ENCODE results near the gene GXYLT2. TPM values are rescaled to one million over a fixed set of nuclear protein-coding genes. Genes with fewer than 3 reads are reported as not detected.

The GXYLT2 gene
- polyA plus RNA-seq, 3 donors = 0.04 TPM; not detected in 2

DNA sequence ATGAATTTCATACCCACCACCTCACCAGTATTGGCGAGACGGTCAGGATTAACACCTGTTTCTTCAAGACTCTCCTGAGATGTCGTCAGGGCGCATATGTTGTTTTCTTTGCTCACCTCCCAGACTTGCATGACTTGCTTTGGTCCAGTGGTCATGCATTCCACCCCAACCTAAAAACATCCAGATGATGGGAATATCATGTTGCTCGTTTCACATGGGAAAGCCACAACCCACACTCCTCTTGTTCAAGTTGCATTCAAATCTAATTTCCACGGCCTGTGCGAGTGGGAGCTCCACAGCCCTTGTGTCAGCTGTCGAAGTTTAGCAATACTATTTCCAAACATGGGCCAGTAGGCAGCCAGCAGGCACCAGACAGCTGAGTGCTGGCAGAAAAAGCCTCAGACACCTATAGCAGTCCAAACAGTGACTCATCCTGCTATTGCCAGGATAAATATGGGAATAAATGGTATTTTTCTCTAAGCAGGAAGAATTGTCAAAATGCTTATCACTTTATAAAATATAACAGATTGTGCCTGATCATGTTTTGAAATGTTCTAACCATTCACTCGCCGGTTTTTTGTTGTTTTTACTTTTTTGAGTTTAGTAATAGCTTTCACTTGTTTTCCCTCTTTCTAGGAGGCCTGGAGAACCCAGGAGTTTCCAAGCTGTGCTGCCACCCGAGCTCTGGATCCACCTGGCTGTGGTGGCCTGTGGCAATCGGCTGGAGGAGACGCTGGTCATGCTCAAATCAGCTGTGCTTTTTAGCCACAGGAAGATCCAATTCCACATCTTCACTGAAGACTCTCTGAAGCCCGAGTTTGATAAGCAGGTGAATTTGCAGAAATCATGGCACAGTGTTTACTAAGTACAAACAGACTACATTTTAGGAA lies 20.1 kb downstream of the GXYLT2 start:
- Mint-ChIP-seq H3K4me1 (no peaks in the 10 kb centered on the region), H3K4me3 (no peak overlapping the region), H3K36me3 (no peaks in the 10 kb centered on the region), H3K27ac (no peak overlapping the region), H3K27me3 (ENCODE audit: low read depth in 3 of 3) (no peaks in the 10 kb centered on the region), H3K9me3 (peaks cover 0 to 2% (median 0%) of the 10 kb centered on the region in 7 donors)
- Histone ChIP-seq H3K79me2 (ENCODE audit: insufficient read depth, low read length) (no peaks in the 10 kb centered on the region), H3K4me3 (replicated peaks in 1 of 3; ENCODE audit: low read depth in 2 of 3, low read length in 3 of 3) (no peak overlapping the region), H3K27ac (ENCODE audit: low read depth in 1 of 2, low read length in 2 of 2) (no peak overlapping the region), H2AFZ (ENCODE audit: insufficient read depth, low read depth, low read length, poor library complexity, severe bottlenecking) (no peak overlapping the region), H3K36me3 (replicated peaks in 1 of 2; ENCODE audit: control insufficient read depth in 1 of 2, insufficient read depth in 2 of 2, low read length in 2 of 2) (no peaks in the 10 kb centered on the region), H3K9me3 (replicated peaks in 1 of 2; ENCODE audit: control insufficient read depth in 1 of 2, insufficient read depth in 1 of 2, low read length in 2 of 2) (no peaks in the 10 kb centered on the region), H3K27me3 (ENCODE audit: control insufficient read depth in 2 of 2, insufficient read depth in 2 of 2, low read length in 2 of 2) (no peaks in the 10 kb centered on the region), H3K4me1 (ENCODE audit: control insufficient read depth in 1 of 2, insufficient read depth in 2 of 2, low read length in 2 of 2) (no peaks in the 10 kb centered on the region), H4K20me1 (ENCODE audit: insufficient read depth, low read length) (no peaks in the 10 kb centered on the region), H3K4me2 (replicated peaks; ENCODE audit: extremely low read depth, low read length, poor library complexity, severe bottlenecking) (no peak overlapping the region), H3K9ac (ENCODE audit: insufficient read depth, low read length, poor library complexity, severe bottlenecking) (no peak overlapping the region)
- TF ChIP-seq CTCF (IDR thresholded peaks at IDR 0.05) = no peak
- intact Hi-C loops (cut with micrococcal nuclease) = no loop called here
- no peak for DNase-seq
- 87% methylated on average over 6 of the region's 14 CpGs for WGBS (ENCODE audit: insufficient coverage)

DNA sequence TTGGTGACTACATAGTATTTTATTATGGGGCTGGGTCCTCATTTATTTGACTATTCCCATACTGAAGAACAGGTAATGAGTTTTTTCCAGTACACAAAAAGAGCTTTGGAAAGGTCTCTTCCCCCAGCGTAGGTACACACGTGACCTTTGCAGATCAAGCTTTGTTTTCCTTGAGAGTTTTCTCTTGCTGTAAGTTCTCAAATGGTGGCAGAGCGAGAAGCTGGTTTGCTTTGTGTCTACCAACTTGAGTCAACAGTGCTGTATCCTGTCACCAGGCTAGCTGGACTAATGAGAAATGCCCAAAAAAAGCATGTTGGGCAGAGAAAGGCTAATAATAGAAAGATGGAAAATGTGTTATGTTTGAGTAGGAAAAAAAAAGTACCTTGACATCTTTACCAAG lies 21.7 kb downstream of the GXYLT2 start:
- H4K20me1 ChIP-seq (ENCODE audit: insufficient read depth, low read length) = no peaks in the 10 kb centered on the region
- no peak overlapping the region for H3K4me3 ChIP-seq (replicated peaks in 1 of 3; ENCODE audit: low read depth in 2 of 3, low read length in 3 of 3)
- no peaks in the 10 kb centered on the region for H3K36me3 ChIP-seq (replicated peaks in 1 of 2; ENCODE audit: control insufficient read depth in 1 of 2, insufficient read depth in 2 of 2, low read length in 2 of 2)
- no peaks in the 10 kb centered on the region for H3K4me1 Mint-ChIP-seq
- WGBS (ENCODE audit: insufficient coverage) = 91% methylated on average over 1 of the region's 3 CpGs
- H3K4me2 ChIP-seq (replicated peaks; ENCODE audit: extremely low read depth, low read length, poor library complexity, severe bottlenecking) = no peak overlapping the region
- TF ChIP-seq CTCF (IDR thresholded peaks at IDR 0.05) = no peak
- H3K79me2 ChIP-seq (ENCODE audit: insufficient read depth, low read length) = no peaks in the 10 kb centered on the region
- no peak overlapping the region for H3K4me3 Mint-ChIP-seq
- no peaks in the 10 kb centered on the region for H3K4me1 ChIP-seq (ENCODE audit: control insufficient read depth in 1 of 2, insufficient read depth in 2 of 2, low read length in 2 of 2)
- no peak overlapping the region for H3K27ac ChIP-seq (ENCODE audit: low read depth in 1 of 2, low read length in 2 of 2)
- no peak overlapping the region for H3K27ac Mint-ChIP-seq
- intact Hi-C loops (cut with micrococcal nuclease) = no loop called here
- no peaks in the 10 kb centered on the region for H3K36me3 Mint-ChIP-seq
- H3K9ac ChIP-seq (ENCODE audit: insufficient read depth, low read length, poor library complexity, severe bottlenecking) = no peak overlapping the region
- peaks cover 0 to 2% (median 0%) of the 10 kb centered on the region in 7 donors for H3K9me3 Mint-ChIP-seq
- no peak for DNase-seq
- no peaks in the 10 kb centered on the region for H3K27me3 Mint-ChIP-seq (ENCODE audit: low read depth in 3 of 3)
- H2AFZ ChIP-seq (ENCODE audit: insufficient read depth, low read depth, low read length, poor library complexity, severe bottlenecking) = no peak overlapping the region
- no peaks in the 10 kb centered on the region for H3K27me3 ChIP-seq (ENCODE audit: control insufficient read depth in 2 of 2, insufficient read depth in 2 of 2, low read length in 2 of 2)
- no peaks in the 10 kb centered on the region for H3K9me3 ChIP-seq (replicated peaks in 1 of 2; ENCODE audit: control insufficient read depth in 1 of 2, insufficient read depth in 1 of 2, low read length in 2 of 2)

All from CD14-positive monocyte (primary cell).